ENCODE data around the gene TNNT3. TPM values are rescaled to one million over a fixed set of nuclear protein-coding genes. Genes with fewer than 3 reads are reported as not detected.

The TNNT3 gene
- total RNA-seq, 1 donor from 2014 or later: not detected

- DNase-seq (ENCODE audit: low read depth): no peak
These were observed 15.9 kb downstream of the TNNT3 start for GRCh38 chr11:1935156-1936071.

DNA sequence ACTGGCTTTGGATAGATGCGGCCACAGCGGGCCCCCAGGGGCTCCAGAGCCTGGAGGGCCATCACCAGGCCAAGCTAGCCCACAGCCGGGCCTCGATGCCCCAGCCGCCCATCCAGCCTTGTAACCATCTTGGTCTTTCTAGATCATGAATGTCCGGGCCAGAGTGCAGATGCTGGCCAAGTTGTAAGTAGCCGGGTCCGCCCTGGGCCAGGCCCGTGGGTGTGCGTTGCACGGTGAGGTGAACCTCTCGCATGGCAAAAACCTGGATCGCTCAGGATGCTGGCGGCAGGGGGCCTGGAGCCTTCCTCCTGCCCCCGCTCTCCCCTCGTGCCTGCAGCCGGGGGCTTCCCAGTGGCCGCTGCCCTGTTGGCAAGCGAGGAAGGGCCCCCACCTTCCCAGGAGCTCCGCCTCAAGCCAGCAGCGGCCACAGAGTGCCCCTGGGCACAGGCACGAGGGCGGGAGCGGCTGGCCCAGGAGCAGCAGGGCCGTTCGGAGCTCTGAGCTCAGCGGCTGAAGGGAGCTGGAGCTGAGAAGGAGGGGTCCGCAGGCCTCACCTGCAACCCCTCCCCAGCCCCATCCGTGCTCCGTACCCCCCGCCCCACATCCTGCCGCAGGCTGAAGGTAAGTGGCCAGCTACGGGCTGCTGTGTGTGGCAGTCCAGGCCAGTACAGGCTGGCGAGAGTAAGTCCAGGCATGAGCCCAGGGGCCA lies 16.7 kb downstream of the TNNT3 start:
- DNase-seq (ENCODE audit: low read depth): no peak

- no peak for DNase-seq (ENCODE audit: low read depth)
These were observed 17.5 kb downstream of the TNNT3 start for GRCh38 chr11:1936781-1937615.

DNA sequence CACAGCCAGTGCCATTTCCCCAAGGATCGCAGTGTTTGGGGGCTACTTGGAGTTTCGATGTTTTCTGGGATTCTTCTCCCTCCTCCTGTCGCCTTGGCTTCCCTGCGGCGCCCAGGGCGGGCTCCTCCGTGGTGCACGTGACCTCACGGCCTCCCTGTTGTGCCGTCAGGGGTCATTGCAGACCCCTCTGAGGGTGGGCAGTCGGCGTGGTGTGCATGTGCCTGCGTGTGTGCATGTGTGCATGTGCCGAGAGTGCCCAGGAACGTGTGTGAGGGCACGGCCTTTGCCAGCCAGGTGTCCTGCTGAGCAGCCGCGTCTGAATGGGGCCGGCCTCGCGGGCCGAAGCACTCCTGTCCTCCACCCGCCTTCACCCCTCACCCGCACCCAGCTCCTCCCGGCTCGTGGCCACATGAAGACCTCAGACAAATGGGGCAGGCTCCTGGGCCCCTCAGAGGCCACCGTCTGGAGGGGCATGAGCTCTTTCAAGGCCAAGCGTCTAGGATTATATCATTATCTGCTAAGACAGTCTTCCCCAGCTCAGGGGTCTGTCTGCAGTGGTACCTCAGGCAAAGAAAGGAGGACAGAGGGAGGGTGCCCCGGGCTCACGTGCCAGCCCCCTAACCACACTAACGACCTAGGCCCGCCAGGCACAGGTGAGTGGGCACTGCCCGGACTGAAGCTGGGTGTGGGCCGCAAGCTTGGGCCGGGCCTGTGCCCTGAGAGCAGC lies 18.3 kb downstream of the TNNT3 start:
- DNase-seq (ENCODE audit: low read depth): no peak

DNA sequence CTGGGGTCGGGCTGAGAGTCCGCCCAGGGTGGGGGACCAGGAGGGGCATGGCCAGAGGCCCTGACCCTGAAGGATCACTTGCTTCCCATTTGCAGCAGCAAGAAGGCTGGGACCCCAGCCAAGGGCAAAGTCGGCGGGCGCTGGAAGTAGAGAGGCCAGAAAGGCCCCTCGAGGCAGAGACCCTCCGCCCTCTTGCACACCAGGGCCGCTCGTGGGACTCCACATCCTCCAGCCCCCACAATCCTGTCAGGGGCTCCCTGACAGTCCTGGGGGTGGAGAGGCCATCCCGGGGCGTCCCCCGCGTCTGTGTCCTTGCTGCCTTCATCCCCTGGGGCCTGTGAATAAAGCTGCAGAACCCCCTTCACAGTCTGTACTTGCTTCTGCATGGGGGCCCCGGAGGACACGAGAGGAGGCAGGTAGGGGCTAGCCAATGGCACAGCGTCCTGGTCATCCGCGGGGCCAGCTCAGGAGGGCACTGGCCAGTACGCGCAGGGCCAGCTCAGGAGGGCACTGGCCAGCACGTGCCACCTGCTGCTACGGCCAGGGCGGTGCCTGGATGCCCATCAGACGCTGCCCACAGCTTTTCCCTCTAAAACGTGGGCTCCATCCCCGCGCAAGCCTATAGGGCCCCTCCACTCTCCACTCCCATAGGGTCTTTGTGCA lies 19.0 kb downstream of the TNNT3 start:
- no peak for DNase-seq (ENCODE audit: low read depth)

DNA sequence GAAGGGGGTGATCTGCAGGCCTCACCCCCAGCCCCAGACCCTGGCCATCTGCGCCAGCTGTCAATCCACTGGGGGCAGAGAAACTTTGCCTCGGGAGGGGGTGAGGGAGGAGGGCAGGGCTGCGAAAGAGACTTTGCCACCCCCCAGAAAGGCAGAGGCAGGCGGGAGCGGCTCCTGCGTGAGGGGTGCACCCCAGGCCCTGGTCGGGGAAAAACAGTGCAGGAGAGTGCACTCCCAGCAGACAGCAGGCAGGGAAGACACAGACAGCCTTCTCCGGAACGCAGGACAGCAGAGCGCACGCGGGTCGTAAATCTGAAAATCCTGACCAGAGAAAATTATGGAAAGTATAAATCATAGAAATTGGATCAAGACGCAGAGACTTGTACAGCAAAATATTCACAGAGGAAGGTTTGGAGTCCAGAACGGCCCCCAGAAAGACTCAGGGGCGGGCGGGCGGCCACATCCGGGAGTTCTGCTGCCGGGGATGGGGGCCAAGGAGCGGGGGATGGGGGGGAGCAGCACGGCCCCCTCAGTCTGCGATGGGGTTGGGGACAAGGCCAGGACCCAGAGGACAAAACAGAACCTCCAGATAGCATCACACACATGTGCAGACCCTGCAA lies 19.6 kb downstream of the TNNT3 start:
- DNase-seq (ENCODE audit: low read depth): no peak

- DNase-seq (ENCODE audit: low read depth): peak; percentile 7
These were observed 20.3 kb downstream of the TNNT3 start for GRCh38 chr11:1939788-1940187.

GRCh38 chr11:1942558-1943260 lies 23.2 kb downstream of the TNNT3 start:
- no peak for DNase-seq (ENCODE audit: low read depth)

DNA sequence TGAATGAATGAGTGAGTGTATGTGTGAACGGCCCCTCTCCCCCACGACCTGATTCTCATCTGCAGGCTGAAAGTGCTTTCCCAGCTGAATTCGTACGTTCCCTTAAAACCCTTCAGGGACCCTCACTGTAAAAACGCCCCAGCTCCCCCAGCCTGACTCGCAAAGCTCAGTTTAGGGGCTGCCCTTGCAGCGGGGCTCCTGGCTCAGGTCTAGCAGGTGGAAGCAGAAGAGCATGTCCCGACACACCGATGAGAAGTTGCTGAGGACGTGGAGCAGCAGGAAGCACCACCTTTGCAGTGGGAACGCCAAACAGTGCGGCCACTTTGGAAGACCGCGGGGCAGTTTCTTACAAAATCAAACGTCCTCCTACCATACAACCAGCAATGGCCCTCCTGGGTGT lies 24.1 kb downstream of the TNNT3 start:
- DNase-seq (ENCODE audit: low read depth): no peak

GRCh38 chr11:1943977-1944376 lies 24.5 kb downstream of the TNNT3 start:
- DNase-seq (ENCODE audit: low read depth): no peak

DNA sequence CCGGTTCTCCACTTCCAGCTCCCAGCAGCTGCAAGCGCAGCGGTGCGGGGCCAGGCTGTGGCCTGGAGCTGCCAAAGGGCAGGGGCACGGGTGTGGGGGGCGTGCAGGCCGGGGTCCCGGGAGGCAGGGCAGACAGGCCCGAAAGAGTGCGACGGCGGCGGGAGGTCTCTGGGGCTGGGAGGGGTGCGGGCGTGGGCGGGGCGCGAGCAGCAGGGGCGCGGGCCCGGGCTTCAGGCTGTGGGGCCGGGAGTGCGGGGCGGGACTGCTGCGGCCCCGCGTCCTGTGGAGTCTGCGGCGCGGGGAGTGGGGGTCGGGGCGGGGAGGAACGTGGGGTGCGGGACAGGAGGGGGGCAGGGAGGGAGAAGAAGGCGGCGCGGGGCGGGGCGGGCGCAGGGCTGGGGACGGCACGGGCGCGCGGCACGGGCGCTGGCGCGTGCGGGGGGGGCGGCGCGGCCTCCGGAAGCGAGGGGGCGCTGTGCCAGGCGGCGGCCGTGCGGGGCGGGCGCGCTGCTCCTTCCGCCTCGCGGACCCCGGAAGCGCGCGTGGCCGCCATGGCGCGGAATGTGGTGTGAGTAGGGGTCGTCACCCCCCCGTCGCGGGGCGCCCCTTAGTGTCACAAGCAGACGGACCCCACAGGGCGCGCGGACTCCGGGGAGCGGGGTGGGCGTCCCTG lies 27.4 kb downstream of the TNNT3 start, which contains the start of gene MRPL23:
TSS of gene MRPL23 (plus strand) at position 521 of the 673 bp plus-strand sequence. CDS start at position 552, 31 bp downstream.
- no peak for DNase-seq (ENCODE audit: low read depth)

DNA sequence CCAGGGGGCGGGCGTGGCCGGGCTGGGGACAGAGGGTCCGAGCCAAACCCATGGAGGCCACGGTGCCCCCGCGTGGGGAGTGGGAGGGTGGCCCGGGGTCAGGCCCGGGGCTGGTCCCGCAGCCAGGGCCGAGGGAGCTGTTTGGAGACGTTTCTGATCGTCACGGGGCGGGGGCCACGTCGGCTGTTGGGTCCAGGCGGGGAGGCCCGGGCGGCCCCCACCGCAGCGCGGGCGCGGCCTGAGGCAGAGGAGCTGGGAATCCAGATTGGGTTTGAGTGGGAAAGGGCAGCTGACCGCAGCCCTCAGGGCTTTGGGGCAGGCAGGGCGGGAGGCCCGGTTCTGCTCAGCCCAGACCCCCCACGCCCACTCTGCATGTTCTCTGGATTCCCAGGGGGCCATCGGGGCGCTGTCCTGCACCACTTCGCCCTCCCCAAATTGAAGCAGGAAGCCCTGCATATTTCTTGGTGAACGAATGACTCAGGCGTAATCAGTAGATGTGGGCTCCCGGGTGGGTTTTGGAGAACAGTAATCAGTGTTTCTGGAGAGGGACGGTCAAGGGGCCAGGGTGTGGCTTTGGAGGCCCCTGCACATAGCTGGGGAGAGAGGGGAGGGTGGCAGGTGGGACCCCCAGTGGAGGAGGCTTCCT lies 28.2 kb downstream of the TNNT3 start:
- no peak for DNase-seq (ENCODE audit: low read depth)

GRCh38 chr11:1948389-1948788 lies 28.9 kb downstream of the TNNT3 start:
- DNase-seq (ENCODE audit: low read depth): no peak

GRCh38 chr11:1949302-1949701 lies 29.8 kb downstream of the TNNT3 start:
- no peak for DNase-seq (ENCODE audit: low read depth)

- DNase-seq (ENCODE audit: low read depth): no peak
These were observed 30.4 kb downstream of the TNNT3 start for GRCh38 chr11:1949922-1950321.

DNA sequence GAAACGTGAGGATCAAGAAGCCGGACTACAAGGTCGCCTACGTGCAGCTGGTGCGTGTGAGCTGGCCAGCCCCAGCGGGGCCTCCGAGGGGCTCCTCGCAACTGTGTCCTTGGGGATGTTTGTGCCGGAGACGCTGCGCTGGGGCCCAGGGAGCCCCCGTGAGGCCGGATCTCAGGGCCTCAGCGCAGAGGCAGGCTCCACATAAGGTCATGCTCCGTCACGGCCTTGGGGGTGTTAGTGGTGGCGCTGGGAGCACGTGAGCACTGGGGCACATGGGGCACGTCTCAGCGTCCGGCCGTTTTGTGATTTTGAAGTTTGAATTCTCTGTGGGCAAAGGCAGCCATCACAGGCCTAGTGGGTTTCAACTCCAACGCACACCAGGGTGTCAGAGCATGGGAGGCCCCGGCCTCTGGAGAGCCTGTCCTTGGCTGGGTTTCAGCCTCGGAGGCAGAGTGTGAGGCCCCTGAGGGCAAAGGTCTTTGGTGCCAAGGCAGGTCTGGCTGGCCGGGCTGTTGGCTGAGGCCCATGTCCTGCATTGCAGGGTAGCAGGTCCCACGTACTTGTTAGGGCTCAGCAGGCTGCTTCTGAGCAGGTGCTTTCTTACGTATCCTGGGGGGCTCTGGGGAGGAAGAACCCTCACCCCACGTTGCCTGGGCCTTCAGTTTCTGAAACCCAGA lies 33.4 kb downstream of the TNNT3 start:
- no peak for DNase-seq (ENCODE audit: low read depth)

- DNase-seq (ENCODE audit: low read depth): no peak
These were observed 34.2 kb downstream of the TNNT3 start for GRCh38 chr11:1953489-1954266.
